GM12875 (cell line): Measurements from ENCODE around the gene ANXA6.

ENCODE experiments used
- H3K4me3 ChIP-seq: one replicate; pipeline ENCODE4 v1.5.1; 2011; ENCODE audit warnings: low read depth, low read length, control low read depth
- TF ChIP-seq, protein P1 (sequence below): IDR thresholded peaks from 2 replicates; pipeline ENCODE4 v1.5.1; 2011; ENCODE audit warnings: low read depth, mild to moderate bottlenecking, control low read depth, inconsistent platforms, low read length, moderate library complexity, borderline replicate concordance; ENCODE audit not compliant: insufficient read depth

ANXA6 gene

DNA sequence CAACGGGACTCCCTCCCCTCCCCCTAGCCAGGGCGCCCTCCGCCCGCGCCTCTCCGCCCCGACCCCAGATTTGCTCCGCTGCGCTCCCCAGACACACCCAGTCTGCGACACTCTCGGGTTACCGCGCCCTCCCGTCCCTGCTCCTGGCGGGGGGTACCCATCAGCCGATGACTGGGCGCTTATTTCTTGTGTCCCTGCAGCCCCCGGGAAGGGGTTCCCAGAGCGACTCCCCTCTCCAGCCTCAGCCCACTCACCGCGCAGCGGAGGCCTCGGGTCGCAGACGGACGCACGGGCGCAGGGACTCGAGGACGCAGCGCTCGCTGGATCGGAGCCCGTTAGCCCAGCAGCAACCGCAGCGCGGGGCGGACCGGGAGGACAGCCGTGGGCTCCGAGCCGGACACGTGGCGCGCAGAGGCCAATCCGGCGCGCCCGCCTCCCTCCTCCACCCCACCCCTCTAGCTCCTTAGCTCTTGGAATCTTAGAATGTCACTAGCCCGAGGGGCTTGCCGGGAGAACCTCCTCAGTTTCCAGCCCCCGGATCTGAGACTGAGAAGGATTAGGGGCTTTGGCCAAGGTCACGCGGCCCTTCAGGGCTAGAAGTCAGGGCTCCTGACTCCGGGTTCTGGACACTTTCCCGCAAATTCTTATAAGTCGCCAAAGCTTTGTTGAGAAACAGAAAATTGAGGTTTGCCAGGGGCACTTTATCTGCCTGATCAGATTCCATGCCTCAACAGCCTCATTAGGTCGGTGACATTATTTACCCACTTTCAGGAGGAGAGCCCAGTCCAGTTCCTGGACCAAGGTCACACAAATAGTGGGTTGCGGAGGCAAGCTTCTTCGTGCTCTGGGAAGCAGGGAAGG lies at the start of gene ANXA6:
Gene ANXA6 (minus strand): TSS at position 354 of the 861 bp plus-strand sequence. CDS start 9,878 bp downstream, outside the sequence.
- TF ChIP-seq, protein P1, sequence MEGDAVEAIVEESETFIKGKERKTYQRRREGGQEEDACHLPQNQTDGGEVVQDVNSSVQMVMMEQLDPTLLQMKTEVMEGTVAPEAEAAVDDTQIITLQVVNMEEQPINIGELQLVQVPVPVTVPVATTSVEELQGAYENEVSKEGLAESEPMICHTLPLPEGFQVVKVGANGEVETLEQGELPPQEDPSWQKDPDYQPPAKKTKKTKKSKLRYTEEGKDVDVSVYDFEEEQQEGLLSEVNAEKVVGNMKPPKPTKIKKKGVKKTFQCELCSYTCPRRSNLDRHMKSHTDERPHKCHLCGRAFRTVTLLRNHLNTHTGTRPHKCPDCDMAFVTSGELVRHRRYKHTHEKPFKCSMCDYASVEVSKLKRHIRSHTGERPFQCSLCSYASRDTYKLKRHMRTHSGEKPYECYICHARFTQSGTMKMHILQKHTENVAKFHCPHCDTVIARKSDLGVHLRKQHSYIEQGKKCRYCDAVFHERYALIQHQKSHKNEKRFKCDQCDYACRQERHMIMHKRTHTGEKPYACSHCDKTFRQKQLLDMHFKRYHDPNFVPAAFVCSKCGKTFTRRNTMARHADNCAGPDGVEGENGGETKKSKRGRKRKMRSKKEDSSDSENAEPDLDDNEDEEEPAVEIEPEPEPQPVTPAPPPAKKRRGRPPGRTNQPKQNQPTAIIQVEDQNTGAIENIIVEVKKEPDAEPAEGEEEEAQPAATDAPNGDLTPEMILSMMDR, result no peak
- peak within 1 kb of the TSS; percentile 90 for H3K4me3 ChIP-seq

DNA sequence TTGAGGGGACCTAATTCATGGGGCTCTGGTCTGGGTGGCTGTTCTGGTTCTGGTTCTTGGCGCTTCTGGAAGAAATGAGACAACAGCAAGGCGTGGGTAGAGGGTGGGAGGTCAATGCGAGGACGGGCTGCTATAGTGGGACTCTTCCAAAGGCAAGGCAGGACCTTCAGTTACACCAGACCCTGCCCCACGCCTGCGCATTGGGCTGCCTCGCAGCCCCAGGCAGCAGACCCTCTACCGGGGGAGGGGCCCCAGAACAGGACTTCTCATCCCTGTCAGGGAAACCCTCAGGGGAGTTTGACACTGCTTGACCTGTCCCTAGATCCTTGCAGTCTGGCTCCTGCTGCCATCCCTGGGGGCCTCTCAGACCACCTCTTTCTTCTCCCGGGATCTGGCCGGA lies 47.8 kb upstream of the ANXA6 start:
- no peak overlapping the region for H3K4me3 ChIP-seq
- TF ChIP-seq, protein P1, result no peak

DNA sequence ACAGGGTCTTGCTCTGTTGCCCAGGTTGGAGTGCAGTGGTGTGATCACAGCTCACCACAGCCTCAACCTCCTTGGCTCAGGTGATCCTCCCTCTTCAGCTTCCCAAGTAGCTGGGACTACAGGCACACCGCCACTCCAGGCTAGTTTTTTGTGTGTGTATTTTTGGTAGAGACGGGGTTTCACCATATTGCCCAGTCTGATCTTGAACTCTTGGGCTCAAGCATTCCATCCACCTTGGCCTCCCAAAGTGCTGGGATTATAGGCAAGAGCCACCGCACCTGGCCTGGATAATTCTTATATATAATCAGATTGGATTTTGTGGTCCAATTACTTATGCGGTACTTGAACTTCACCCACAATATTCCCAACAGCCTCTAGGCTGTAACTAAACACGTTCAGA lies 46.5 kb upstream of the ANXA6 start:
- H3K4me3 ChIP-seq, result no peak overlapping the region
- TF ChIP-seq, protein P1, result no peak

DNA sequence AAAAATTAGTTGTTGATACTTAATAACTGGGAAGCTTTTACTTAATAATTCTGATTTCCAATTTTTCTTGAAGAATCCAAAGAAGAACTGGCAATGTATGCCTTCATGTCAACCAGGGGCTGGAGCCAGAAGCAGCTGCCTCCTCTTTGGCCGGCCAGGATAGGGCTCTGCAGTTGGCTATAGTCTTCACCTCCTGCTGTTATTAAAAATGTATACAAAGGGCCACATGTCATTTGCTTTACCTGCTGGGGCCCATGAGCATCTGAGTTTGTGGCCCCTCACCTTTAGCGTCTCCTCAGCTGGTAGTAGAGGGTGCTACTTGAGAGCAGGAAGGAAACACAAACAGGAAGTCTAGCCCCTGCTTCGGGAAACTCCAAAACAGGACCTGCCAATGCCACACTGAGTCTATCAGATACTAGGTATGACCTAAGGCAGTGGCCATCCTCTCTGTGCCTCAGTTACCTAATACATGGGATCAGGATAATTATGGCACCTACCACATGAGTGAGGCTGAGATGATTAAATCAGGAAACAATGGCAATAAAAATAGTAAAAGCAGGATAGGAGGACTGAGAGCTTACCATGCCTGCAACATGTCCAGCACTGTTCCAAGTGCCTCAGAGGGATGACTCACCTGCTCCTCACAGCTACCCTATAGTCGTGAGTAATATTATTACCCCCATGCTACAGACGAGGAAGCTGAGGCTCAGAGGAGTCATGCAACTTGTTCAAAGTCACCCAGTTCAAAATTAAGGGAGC lies 45.0 kb upstream of the ANXA6 start:
- TF ChIP-seq, protein P1, result no peak
- H3K4me3 ChIP-seq, result no peak overlapping the region

DNA sequence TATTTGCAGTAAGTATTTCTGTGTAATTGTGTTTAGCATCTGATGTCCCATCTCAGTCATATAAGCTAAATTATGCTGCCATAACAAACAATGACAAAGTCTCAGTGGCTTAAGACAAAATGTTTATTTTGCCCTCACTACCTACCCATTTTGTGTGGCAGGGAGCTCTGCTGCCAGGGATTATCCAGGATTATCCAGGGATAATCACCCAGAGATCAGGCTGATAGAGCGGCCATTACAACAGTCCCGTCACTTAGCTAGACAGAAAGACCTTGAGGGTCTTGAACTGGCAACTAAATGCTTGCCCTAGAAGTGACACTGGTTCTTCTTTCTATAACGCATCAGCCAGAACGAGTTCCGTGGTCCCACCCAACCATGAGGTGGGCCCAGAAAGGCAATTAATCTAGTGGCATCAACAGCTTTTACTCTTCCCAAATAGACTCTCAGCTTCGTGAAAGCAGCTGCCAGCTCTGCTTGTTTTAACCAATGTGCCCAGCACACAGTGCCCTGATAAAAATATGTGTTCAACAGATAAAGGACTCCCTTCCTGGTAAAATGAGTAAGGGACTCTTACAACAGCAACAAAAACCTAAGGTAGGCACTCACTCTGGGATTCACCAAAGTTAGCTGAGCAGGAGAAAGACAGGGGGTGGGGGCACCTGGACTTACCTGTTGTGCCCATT lies 43.5 kb upstream of the ANXA6 start:
- TF ChIP-seq, protein P1, result no peak
- no peak overlapping the region for H3K4me3 ChIP-seq

DNA sequence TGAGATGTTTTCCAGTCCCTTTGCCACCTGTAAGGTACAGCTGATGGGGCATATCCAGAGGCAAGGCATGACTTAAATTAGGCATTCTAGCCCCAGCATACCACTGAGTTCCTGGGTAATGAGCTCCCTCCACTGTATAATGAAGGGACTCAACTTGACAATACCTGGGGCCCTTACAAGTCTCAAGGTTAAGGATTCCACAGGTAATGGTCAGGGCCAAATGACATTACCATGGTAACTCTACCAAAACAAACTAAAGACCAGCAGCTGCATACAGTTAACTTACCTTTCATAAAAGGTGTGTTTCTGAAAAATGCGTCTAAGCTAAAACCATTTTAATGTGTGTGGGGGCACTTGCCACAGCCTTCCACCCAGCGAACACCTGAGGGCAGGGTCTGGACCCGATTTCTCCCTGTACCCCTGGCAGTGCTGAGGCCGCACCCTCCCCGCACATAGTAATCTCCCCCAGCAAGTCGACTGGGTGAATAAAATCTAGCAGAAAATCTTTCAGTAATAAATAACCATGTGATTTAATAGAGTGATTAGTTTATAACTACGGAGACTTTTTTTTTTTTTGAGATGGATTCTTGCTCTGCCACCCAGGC lies 42.1 kb upstream of the ANXA6 start:
- H3K4me3 ChIP-seq, result no peak overlapping the region
- TF ChIP-seq, protein P1, result no peak
